Panc1 (cell line): ENCODE results near the gene PRKAR2B. TPM values are rescaled to one million over a fixed set of nuclear protein-coding genes. Genes with fewer than 3 reads are reported as not detected.
A peak's percentile ranks its signal among the peaks of the same experiment; 100 is the strongest.

Experiments used
- ATAC-seq: fragments of 200-7000 bp; cut with Tn5 transposase; 2 replicates; pipeline ENCODE4 v1.9.1; 2020; ENCODE audit warnings: mild to moderate bottlenecking, moderate library complexity
- BruUV-seq: library from RNA; stranded (reverse); fragments of 400-500 nt; replicated peaks from 2 replicates; lab custom pipeline; 2021; lab: Mats Ljungman, UMichigan
- CTCF ChIA-PET: fragments of 300-600 bp; sonication (Branson Sonifier 250); formaldehyde crosslinking; loops from one replicate; lab custom pipeline; 2022; ENCODE audit warnings: antibody characterized with exemption; lab: Charles Lee
- POLR2A ChIA-PET: fragments of 300-600 bp; sonication (Branson Sonifier 250); formaldehyde crosslinking; loops from one replicate; lab custom pipeline; 2022; ENCODE audit warnings: antibody characterized with exemption; lab: Charles Lee
- DNase-seq: peaks from one replicate; pipeline ENCODE4 v3.0.0-alpha.2; 2010; ENCODE audit warnings: low read depth, low spot score
- H3K27ac ChIP-seq: 2 replicates; pipeline ENCODE4 v1.5.1; 2011; ENCODE audit warnings: mild to moderate bottlenecking, low read length, inconsistent platforms
- H3K27me3 ChIP-seq: fragments of 200-500 bp; sonication (Bioruptor generic); 2 replicates; pipeline ENCODE4 v1.6.0; 2014; ENCODE audit warnings: low read length, inconsistent platforms; ENCODE audit not compliant: control insufficient read depth, insufficient read depth
- H3K36me3 ChIP-seq: fragments of 200-500 bp; sonication (Bioruptor generic); 2 replicates; pipeline ENCODE4 v1.5.1; 2014; ENCODE audit warnings: inconsistent platforms, mild to moderate bottlenecking, low read length, moderate library complexity; ENCODE audit not compliant: control insufficient read depth, insufficient read depth
- H3K4me1 ChIP-seq: 2 replicates; pipeline ENCODE4 v1.5.1; 2011; ENCODE audit warnings: inconsistent platforms, mild to moderate bottlenecking, low read length, moderate library complexity; ENCODE audit not compliant: control insufficient read depth, insufficient read depth
- H3K4me3 ChIP-seq, 2 experiments: 2 replicates each; pipeline ENCODE4 v1.5.1; 2011 to 2012; ENCODE audit warnings: low read depth in 2 of 2, low read length in 2 of 2, mild to moderate bottlenecking in 2 of 2, inconsistent platforms in 1 of 2, moderate library complexity in 1 of 2
- H3K9me3 ChIP-seq: fragments of 200-500 bp; sonication (Bioruptor generic); 2 replicates; pipeline ENCODE4 v1.5.1; 2014; ENCODE audit warnings: low read depth, mild to moderate bottlenecking, inconsistent platforms, low read length, moderate library complexity; ENCODE audit not compliant: control insufficient read depth, insufficient read depth
- POLR2AphosphoS5 ChIP-seq: IDR thresholded peaks from 2 replicates; pipeline ENCODE4 v1.6.1; 2012; ENCODE audit warnings: mild to moderate bottlenecking, low read depth, low read length, moderate library complexity
- SIN3A ChIP-seq: IDR thresholded peaks from 2 replicates; pipeline ENCODE4 v1.6.1; 2012; ENCODE audit warnings: low read depth, mild to moderate bottlenecking, low read length, moderate library complexity, borderline replicate concordance; ENCODE audit not compliant: insufficient read depth
- TCF7L2 ChIP-seq: IDR thresholded peaks from 2 replicates; pipeline ENCODE4 v1.6.1; 2011; ENCODE audit warnings: mild to moderate bottlenecking, low read depth, low read length, inconsistent platforms
- in situ Hi-C: cut with HindIII; loops from 2 replicates; pipeline ENCODE4 v1.10.0; 2016; ENCODE audit warnings: low sequenced_read_pairs, low pct_unique_long_range_greater_than_20kb
- intact Hi-C: fragments of 100-400 bp; cut with micrococcal nuclease; formaldehyde crosslinking; loops from one replicate; pipeline ENCODE4 v1.10.0; 2022; ENCODE audit not compliant: unreplicated experiment
- total RNA-seq: library from RNA; stranded (reverse); gene quantifications from one replicate; pipeline ENCODE4 v1.2.1, GENCODE V29; 2021; ENCODE audit not compliant: unreplicated experiment
- TF ChIP-seq, protein P1 (sequence below): fragments of 450-650 bp; IDR thresholded peaks from 2 replicates; pipeline ENCODE4 v1.5.1; 2017; ENCODE audit warnings: mild to moderate bottlenecking
- TF ChIP-seq, protein P2 (sequence below), 2 experiments: IDR thresholded peaks; 2 replicates each; pipeline ENCODE4 v1.6.1; 2011 to 2012; ENCODE audit warnings: low read depth in 2 of 2, control low read depth in 1 of 2, low read length in 1 of 2, mild to moderate bottlenecking in 1 of 2, moderate library complexity in 1 of 2; ENCODE audit not compliant: insufficient read depth in 1 of 2

The PRKAR2B gene
- total RNA-seq, 1 experiment from 2014 or later: 0.51 TPM

DNA sequence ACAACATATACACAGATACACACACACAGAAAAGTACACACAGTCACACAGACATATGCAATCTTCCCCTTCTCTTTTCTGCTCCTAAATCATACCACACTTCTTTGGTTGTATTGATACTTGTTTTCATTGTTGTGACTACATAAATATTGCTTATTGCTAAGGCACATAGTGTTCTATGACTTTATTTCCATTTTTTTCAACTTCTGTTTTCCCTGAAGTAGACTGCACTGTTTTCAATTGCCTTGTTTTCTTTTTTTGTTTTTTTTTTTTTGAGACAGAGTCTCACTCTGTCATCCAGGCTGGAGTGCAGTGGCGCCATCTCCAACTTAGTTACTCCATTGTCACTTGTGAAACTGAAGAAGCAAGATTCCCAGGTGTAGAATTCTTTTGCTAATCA is 10.0 kb upstream of the PRKAR2B start:
- Histone ChIP-seq H3K36me3 (no peaks in the 10 kb centered on the region), H3K4me1 (no peaks in the 10 kb centered on the region), H3K27me3 (no peaks in the 10 kb centered on the region), H3K4me3 (no peak overlapping the region), H3K27ac (no peak overlapping the region), H3K9me3 (no peaks in the 10 kb centered on the region)
- ChIA-PET CTCF (no interaction called here), POLR2A (no interaction called here)
- no peak for TF ChIP-seq TCF7L2
- no peak for TF ChIP-seq SIN3A
- TF ChIP-seq, protein P1, sequence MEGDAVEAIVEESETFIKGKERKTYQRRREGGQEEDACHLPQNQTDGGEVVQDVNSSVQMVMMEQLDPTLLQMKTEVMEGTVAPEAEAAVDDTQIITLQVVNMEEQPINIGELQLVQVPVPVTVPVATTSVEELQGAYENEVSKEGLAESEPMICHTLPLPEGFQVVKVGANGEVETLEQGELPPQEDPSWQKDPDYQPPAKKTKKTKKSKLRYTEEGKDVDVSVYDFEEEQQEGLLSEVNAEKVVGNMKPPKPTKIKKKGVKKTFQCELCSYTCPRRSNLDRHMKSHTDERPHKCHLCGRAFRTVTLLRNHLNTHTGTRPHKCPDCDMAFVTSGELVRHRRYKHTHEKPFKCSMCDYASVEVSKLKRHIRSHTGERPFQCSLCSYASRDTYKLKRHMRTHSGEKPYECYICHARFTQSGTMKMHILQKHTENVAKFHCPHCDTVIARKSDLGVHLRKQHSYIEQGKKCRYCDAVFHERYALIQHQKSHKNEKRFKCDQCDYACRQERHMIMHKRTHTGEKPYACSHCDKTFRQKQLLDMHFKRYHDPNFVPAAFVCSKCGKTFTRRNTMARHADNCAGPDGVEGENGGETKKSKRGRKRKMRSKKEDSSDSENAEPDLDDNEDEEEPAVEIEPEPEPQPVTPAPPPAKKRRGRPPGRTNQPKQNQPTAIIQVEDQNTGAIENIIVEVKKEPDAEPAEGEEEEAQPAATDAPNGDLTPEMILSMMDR: no peak
- TF ChIP-seq, protein P2, sequence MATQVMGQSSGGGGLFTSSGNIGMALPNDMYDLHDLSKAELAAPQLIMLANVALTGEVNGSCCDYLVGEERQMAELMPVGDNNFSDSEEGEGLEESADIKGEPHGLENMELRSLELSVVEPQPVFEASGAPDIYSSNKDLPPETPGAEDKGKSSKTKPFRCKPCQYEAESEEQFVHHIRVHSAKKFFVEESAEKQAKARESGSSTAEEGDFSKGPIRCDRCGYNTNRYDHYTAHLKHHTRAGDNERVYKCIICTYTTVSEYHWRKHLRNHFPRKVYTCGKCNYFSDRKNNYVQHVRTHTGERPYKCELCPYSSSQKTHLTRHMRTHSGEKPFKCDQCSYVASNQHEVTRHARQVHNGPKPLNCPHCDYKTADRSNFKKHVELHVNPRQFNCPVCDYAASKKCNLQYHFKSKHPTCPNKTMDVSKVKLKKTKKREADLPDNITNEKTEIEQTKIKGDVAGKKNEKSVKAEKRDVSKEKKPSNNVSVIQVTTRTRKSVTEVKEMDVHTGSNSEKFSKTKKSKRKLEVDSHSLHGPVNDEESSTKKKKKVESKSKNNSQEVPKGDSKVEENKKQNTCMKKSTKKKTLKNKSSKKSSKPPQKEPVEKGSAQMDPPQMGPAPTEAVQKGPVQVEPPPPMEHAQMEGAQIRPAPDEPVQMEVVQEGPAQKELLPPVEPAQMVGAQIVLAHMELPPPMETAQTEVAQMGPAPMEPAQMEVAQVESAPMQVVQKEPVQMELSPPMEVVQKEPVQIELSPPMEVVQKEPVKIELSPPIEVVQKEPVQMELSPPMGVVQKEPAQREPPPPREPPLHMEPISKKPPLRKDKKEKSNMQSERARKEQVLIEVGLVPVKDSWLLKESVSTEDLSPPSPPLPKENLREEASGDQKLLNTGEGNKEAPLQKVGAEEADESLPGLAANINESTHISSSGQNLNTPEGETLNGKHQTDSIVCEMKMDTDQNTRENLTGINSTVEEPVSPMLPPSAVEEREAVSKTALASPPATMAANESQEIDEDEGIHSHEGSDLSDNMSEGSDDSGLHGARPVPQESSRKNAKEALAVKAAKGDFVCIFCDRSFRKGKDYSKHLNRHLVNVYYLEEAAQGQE (IDR thresholded peaks at IDR 0.05; ENCODE audit: insufficient read depth in 1 of 2, low read depth in 2 of 2, low read length in 1 of 2): no peak
- TF ChIP-seq POLR2AphosphoS5: no peak
- intact Hi-C loops: no loop called here
- ATAC-seq (no peak), DNase-seq (no peak)
- in situ Hi-C loops: no loop called here
- BruUV-seq: no TSS peak

DNA sequence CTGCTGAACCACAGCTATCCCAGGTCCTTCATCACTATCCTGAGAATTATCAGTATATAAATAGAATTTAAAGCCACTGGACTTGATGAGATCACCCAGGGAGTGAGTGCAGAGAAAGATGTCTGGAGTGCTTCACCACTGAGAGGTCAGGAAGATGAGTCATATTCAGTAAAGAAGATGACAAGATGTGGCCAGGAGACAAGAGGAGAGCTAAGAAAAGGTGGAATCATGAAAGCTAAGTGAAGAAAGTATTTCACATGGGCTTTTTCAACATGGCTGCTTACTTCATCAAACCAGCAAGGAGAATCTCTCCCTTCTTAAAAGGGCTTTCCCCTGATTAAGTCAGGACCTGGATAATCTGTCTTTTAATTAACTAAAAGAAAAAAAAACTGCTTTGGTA is 9.1 kb upstream of the PRKAR2B start:
- ChIA-PET CTCF (no interaction called here), POLR2A (no interaction called here)
- in situ Hi-C loops: no loop called here
- no peaks in the 10 kb centered on the region for H3K36me3 ChIP-seq
- H3K4me3 ChIP-seq: no peak overlapping the region
- H3K27ac ChIP-seq: no peak overlapping the region
- TF ChIP-seq, protein P1: no peak
- TF ChIP-seq TCF7L2: no peak
- no peak for TF ChIP-seq POLR2AphosphoS5
- no peak for TF ChIP-seq SIN3A
- TF ChIP-seq, protein P2 (IDR thresholded peaks at IDR 0.05; ENCODE audit: insufficient read depth in 1 of 2, low read depth in 2 of 2, low read length in 1 of 2): no peak
- no TSS peak for BruUV-seq
- DNase-seq: peak; percentile 17
- intact Hi-C loops: no loop called here
- no peaks in the 10 kb centered on the region for H3K9me3 ChIP-seq
- H3K27me3 ChIP-seq: no peaks in the 10 kb centered on the region
- H3K4me1 ChIP-seq: no peaks in the 10 kb centered on the region
- no peak for ATAC-seq
